ENCODE data around the gene ALDH2. TPM values are rescaled to one million over a fixed set of nuclear protein-coding genes. Genes with fewer than 3 reads are reported as not detected.

The ALDH2 gene
- polyA plus RNA-seq, 1 donor = 25.8 TPM

Other genes starting within 250 kb of the ALDH2 start
- gene ATXN2, start 167.6 kb upstream of the ALDH2 start, polyA plus RNA-seq (ENCODE audit: insufficient read length) = 50.2 TPM
- gene BRAP, start 81.0 kb upstream of the ALDH2 start, polyA plus RNA-seq (ENCODE audit: insufficient read length) = 12.2 TPM
- 17.7 TPM for gene ACAD10, start 80.9 kb upstream of the ALDH2 start, polyA plus RNA-seq (ENCODE audit: insufficient read length)
- gene MAPKAPK5, start 75.3 kb downstream of the ALDH2 start, polyA plus RNA-seq (ENCODE audit: insufficient read length) = 32.1 TPM
- 10.5 TPM for gene TMEM116, start 246.2 kb downstream of the ALDH2 start, polyA plus RNA-seq (ENCODE audit: insufficient read length)
- 66.4 TPM for gene ERP29, start 246.5 kb downstream of the ALDH2 start, polyA plus RNA-seq (ENCODE audit: insufficient read length)